ENCODE measurements around the gene XPC. TPM values are rescaled to one million over a fixed set of nuclear protein-coding genes. Genes with fewer than 3 reads are reported as not detected.

The XPC gene
- total and polyA plus RNA-seq, 2 donors (not counting 3 experiments of a cell fraction or from before 2014, with no cell fraction given): 11.9 to 36.8 TPM

DNA sequence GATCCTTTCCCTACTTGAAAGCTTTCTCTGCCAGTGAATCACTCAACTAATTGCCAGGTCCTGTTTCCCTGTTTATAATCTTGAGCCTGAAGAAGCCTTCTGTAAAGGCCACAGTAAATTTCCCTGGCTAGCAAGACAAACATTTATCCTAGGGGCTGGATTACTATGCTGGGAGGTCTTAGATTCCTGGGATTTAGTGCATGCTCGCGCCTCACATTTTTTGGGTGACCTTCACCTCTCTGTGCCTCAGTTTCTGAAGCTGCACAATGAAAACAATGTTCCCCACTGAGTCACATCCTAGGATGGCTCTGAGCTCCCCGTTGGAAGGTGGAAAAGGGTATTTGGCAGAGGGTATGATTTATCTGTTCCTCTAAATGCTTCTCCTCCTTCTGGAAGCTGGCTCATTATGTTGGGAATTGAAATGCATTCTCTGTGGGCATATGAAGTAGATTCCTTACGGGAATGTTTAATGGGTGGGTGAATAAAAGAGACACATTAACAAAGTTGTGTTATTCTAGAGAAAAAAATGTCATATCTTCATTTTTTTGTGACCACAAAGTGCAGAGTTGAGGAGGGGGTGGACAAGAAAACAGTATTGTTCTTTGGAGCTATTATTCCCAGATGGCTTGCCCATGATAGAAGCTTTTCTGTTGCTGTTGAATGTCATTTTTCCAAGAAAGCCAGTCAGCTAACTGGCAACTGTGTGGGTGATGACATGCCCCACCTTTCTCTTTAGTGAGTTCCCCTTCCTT is 32.6 kb upstream of the XPC start:
- H3K4me3 ChIP-seq (replicated peaks in 1 of 3; ENCODE audit: insufficient read depth in 1 of 3, low read depth in 1 of 3, low read length in 3 of 3): no peak overlapping the region
- no peak overlapping the region for H3K9ac ChIP-seq (replicated peaks; ENCODE audit: extremely low read depth, insufficient read depth, low read length)
- H3K27ac ChIP-seq (ENCODE audit: insufficient read depth, low read depth, low read length): no peak overlapping the region
- CTCF ChIA-PET: interaction anchor here (1.2 to 2.8 kb wide), 2 partner anchors 7 to 27 kb away, joined by 3 to 52 read pairs; no protein-coding TSS in a partner anchor
- H3K36me3 ChIP-seq (ENCODE audit: control insufficient read depth in 2 of 2, extremely low read depth in 1 of 2, insufficient read depth in 2 of 2, low read length in 2 of 2): no peaks in the 10 kb centered on the region
- H3K79me2 ChIP-seq (ENCODE audit: control insufficient read depth, insufficient read depth, low read length): no peaks in the 10 kb centered on the region
- no TSS peak for BruUV-seq (replicated peaks)
- POLR2A ChIA-PET: no interaction called here
- DNase-seq (ENCODE audit: low read depth, low spot score): no peak
- dilution Hi-C loops (cut with MboI; ENCODE audit: extremely low pct_ligation_motif_present, low sequenced_read_pairs) (no loop called here), intact Hi-C loops (cut with micrococcal nuclease) (no loop called here)
- H3K9me1 ChIP-seq (replicated peaks; ENCODE audit: control insufficient read depth, extremely low read depth, insufficient read depth, low read length): no peaks in the 10 kb centered on the region
- H2AFZ ChIP-seq (ENCODE audit: low read depth, low read length): no peak overlapping the region
- no peak overlapping the region for H3K4me2 ChIP-seq (ENCODE audit: insufficient read depth, low read length)
- H3K4me1 ChIP-seq (ENCODE audit: control insufficient read depth, extremely low read depth, insufficient read depth, low read length): no peaks in the 10 kb centered on the region
- H4K20me1 ChIP-seq (replicated peaks; ENCODE audit: control insufficient read depth, extremely low read depth, insufficient read depth, low read length): no peaks in the 10 kb centered on the region
- H3K9me3 ChIP-seq (replicated peaks; ENCODE audit: control insufficient read depth, insufficient read depth, low read length): no peaks in the 10 kb centered on the region
- FAIRE-seq: no peak
- TF ChIP-seq MYC (IDR thresholded peaks at IDR 0.05; ENCODE audit: low read depth, low read length) (no peak), JUN (IDR thresholded peaks at IDR 0.05; ENCODE audit: borderline replicate concordance, insufficient read depth, insufficient read length, low read depth) (no peak)
- H3K27me3 ChIP-seq (ENCODE audit: control insufficient read depth in 2 of 2, insufficient read depth in 2 of 2, low read length in 2 of 2): peaks cover 0 to 2% of the 10 kb centered on the region in 2 experiments

DNA sequence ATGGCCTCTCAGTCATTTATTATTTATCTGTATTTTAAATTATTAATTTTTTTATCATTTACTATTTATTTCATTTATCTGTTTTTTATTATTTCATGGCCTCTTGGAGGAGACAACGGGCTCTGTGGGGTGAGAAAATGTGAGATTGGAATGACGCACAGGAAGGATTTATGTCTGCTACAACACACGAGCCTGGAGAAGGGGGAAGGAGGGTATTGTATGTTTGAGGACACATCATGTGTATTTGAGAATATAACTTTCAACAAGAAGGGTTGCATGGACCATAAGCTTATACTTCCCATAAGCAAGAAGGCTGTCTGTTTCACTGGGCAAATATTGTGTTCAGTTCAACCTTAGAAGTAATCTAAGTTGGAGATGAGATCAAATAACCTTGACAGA is 31.9 kb upstream of the XPC start:
- BruUV-seq (replicated peaks): no TSS peak
- DNase-seq (ENCODE audit: low read depth, low spot score) (no peak), FAIRE-seq (no peak)
- Histone ChIP-seq H3K27me3 (ENCODE audit: control insufficient read depth in 2 of 2, insufficient read depth in 2 of 2, low read length in 2 of 2) (peaks cover 0 to 2% of the 10 kb centered on the region in 2 experiments), H3K36me3 (ENCODE audit: control insufficient read depth in 2 of 2, extremely low read depth in 1 of 2, insufficient read depth in 2 of 2, low read length in 2 of 2) (no peaks in the 10 kb centered on the region), H3K9me3 (replicated peaks; ENCODE audit: control insufficient read depth, insufficient read depth, low read length) (no peaks in the 10 kb centered on the region), H3K27ac (ENCODE audit: insufficient read depth, low read depth, low read length) (no peak overlapping the region), H3K9me1 (replicated peaks; ENCODE audit: control insufficient read depth, extremely low read depth, insufficient read depth, low read length) (no peaks in the 10 kb centered on the region), H3K4me2 (ENCODE audit: insufficient read depth, low read length) (no peak overlapping the region), H4K20me1 (replicated peaks; ENCODE audit: control insufficient read depth, extremely low read depth, insufficient read depth, low read length) (no peaks in the 10 kb centered on the region), H3K79me2 (ENCODE audit: control insufficient read depth, insufficient read depth, low read length) (no peaks in the 10 kb centered on the region), H3K4me3 (replicated peaks in 1 of 3; ENCODE audit: insufficient read depth in 1 of 3, low read depth in 1 of 3, low read length in 3 of 3) (no peak overlapping the region), H3K9ac (replicated peaks; ENCODE audit: extremely low read depth, insufficient read depth, low read length) (no peak overlapping the region), H3K4me1 (ENCODE audit: control insufficient read depth, extremely low read depth, insufficient read depth, low read length) (no peaks in the 10 kb centered on the region), H2AFZ (ENCODE audit: low read depth, low read length) (no peak overlapping the region)
- intact Hi-C loops (cut with micrococcal nuclease): no loop called here
- ChIA-PET POLR2A (no interaction called here), CTCF (interaction anchor here (1.2 kb wide), 1 partner anchor 28 kb away, joined by 3 read pairs; no protein-coding TSS in a partner anchor)
- dilution Hi-C loops (cut with MboI; ENCODE audit: extremely low pct_ligation_motif_present, low sequenced_read_pairs): no loop called here
- TF ChIP-seq POLR2AphosphoS5 (IDR thresholded peaks at IDR 0.05; ENCODE audit: insufficient read depth, low read depth, low read length): no peak
- TF ChIP-seq EZH2 (IDR thresholded peaks at IDR 0.05; ENCODE audit: borderline replicate concordance, low read depth, low read length, severe bottlenecking): no peak

Data from endothelial cell of umbilical vein (primary cell).